Mesothelial cell of epicardium (in vitro differentiated cells): ENCODE data around the gene RTN1. TPM values are rescaled to one million over a fixed set of nuclear protein-coding genes. Genes with fewer than 3 reads are reported as not detected.
A peak's percentile ranks its signal among the peaks of the same experiment; 100 is the strongest.

Experiments
- DNase-seq, 2 experiments: peaks; one replicate each; pipeline ENCODE4 v3.0.0; 2021; ENCODE audit warnings: low spot score in 2 of 2; ENCODE audit not compliant: unreplicated experiment in 2 of 2
- H3K27ac Mint-ChIP-seq: 2 replicates; pipeline ENCODE4 v1.8.0; 2021; ENCODE audit warnings: mixed read lengths
- H3K27me3 Mint-ChIP-seq: 2 replicates; pipeline ENCODE4 v1.8.0; 2021; ENCODE audit warnings: low read depth, mixed read lengths
- H3K36me3 Mint-ChIP-seq: 2 replicates; pipeline ENCODE4 v1.8.0; 2021; ENCODE audit warnings: mixed read lengths
- H3K4me1 Mint-ChIP-seq: 2 replicates; pipeline ENCODE4 v1.8.0; 2021; ENCODE audit warnings: mixed read lengths
- H3K4me3 Mint-ChIP-seq: 2 replicates; pipeline ENCODE4 v1.8.0; 2021; ENCODE audit warnings: mild to moderate bottlenecking, moderate library complexity, mixed read lengths
- H3K9me3 Mint-ChIP-seq: 2 replicates; pipeline ENCODE4 v1.8.0; 2021; ENCODE audit warnings: mixed read lengths
- total RNA-seq: library from RNA; stranded (reverse); gene quantifications from 3 replicates; pipeline ENCODE4 v1.2.1, GENCODE V29; 2021
- TF ChIP-seq, protein P1 (sequence below): fragments of 200-600 bp; sonication (generic); IDR thresholded peaks from one replicate; pipeline ENCODE4 v1.5.0; 2021; ENCODE audit warnings: antibody characterized with exemption; ENCODE audit not compliant: unreplicated experiment

RTN1 gene
- total RNA-seq, 1 donor from 2014 or later: 0.78 TPM

DNA sequence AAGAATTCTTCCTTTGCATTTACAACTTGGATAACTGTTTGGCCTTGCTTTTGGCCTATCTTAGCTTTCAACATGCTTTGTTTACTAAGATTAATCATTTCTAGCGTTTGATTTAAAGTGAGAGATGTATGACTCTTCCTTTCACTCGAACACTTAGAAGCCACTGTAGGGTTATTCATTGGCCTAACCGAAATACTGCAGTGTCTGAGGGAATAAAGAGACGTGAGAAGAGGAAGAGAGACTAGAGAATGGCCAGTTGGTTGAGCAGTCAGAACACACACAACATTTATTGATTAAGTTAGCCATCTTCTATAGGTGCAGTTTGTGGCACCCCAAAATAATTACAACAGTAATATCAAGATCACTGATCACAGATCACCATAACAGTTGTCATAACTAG, 231.7 kb downstream of the RTN1 start:
- Mint-ChIP-seq H3K27ac (no peak overlapping the region), H3K4me3 (no peak overlapping the region)
- TF ChIP-seq, protein P1, sequence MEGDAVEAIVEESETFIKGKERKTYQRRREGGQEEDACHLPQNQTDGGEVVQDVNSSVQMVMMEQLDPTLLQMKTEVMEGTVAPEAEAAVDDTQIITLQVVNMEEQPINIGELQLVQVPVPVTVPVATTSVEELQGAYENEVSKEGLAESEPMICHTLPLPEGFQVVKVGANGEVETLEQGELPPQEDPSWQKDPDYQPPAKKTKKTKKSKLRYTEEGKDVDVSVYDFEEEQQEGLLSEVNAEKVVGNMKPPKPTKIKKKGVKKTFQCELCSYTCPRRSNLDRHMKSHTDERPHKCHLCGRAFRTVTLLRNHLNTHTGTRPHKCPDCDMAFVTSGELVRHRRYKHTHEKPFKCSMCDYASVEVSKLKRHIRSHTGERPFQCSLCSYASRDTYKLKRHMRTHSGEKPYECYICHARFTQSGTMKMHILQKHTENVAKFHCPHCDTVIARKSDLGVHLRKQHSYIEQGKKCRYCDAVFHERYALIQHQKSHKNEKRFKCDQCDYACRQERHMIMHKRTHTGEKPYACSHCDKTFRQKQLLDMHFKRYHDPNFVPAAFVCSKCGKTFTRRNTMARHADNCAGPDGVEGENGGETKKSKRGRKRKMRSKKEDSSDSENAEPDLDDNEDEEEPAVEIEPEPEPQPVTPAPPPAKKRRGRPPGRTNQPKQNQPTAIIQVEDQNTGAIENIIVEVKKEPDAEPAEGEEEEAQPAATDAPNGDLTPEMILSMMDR: no peak

DNA sequence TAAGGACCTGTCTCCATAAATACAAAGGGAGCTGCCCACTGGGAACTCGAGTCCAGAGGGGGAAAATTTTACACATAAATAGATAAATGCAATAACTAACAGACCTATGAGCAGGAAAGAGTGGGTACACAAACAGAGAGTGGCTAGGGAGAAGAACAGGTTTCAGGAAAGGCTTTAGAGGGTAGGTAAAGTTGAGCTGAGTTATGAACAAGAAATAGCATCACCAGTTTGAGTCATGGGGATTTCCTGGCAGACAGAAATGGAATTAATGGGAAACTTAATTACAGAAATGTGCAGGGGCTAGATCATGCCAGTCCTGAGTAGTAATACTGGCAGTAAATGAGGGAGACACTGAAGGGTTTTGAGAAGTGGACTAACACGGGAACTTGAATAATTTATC, 236.0 kb downstream of the RTN1 start:
- Mint-ChIP-seq H3K9me3 (peaks cover 33% of the 10 kb centered on the region), H3K4me3 (no peak overlapping the region), H3K4me1 (peaks cover 2% of the 10 kb centered on the region), H3K27me3 (peaks cover 52% of the 10 kb centered on the region), H3K36me3 (no peaks in the 10 kb centered on the region), H3K27ac (no peak overlapping the region)
- no peak for DNase-seq
- TF ChIP-seq, protein P1: no peak

More for the DNA sequence above, 231.7 kb downstream of the RTN1 start:
- H3K4me1 Mint-ChIP-seq: no peaks in the 10 kb centered on the region
- no peaks in the 10 kb centered on the region for H3K36me3 Mint-ChIP-seq
- H3K27me3 Mint-ChIP-seq: peaks cover 12% of the 10 kb centered on the region
- DNase-seq: no peak
- H3K9me3 Mint-ChIP-seq: peaks cover 53% of the 10 kb centered on the region

DNA sequence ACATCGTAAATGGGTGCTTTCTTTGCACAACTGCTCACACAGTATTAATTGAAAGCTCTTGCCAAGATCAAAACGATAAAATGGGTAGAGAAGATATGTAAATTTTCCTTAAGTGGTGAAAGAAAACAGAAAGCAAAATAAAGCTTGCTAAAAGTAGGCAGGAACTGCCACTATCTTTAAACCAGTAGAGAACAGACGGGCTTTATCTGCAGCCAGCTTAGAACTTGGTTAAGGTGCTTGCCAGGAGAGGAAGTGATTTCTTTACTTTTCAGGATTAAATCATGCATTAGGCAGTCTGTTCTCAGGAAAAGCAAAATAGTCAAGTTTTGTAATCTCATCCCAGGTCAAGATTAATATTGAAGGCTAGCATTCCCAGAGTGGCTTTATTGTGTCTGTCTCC, 237.1 kb downstream of the RTN1 start:
- Mint-ChIP-seq H3K4me1 (peaks cover 2% of the 10 kb centered on the region), H3K36me3 (no peaks in the 10 kb centered on the region), H3K27ac (no peak overlapping the region), H3K9me3 (peaks cover 27% of the 10 kb centered on the region), H3K4me3 (no peak overlapping the region), H3K27me3 (peaks cover 64% of the 10 kb centered on the region)
- TF ChIP-seq, protein P1: no peak
- no peak for DNase-seq

DNA sequence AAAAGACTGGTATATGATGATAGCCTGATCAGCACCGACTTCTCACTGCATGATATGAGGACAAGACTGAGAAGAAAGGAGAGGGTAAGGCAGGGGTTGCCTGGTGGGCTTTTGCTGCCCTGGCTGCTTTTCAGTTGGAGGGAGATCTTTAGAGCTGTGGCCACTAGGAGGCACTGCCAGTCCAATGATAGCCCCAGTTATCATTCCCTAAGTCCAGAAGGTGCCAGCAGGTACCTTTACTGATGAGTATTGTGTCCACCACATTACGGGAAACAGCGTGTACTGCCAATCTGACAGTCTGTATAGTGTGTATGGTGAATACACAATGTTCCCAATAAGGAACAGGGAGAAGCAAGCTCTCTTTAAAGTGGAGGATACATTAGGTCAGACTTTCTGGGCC, 238.2 kb downstream of the RTN1 start:
- Mint-ChIP-seq H3K36me3 (no peaks in the 10 kb centered on the region), H3K27ac (no peak overlapping the region), H3K9me3 (peaks cover 22% of the 10 kb centered on the region), H3K4me3 (no peak overlapping the region), H3K27me3 (peaks cover 75% of the 10 kb centered on the region), H3K4me1 (peaks cover 2% of the 10 kb centered on the region)
- TF ChIP-seq, protein P1: peak; percentile 22
- DNase-seq: no peak

DNA sequence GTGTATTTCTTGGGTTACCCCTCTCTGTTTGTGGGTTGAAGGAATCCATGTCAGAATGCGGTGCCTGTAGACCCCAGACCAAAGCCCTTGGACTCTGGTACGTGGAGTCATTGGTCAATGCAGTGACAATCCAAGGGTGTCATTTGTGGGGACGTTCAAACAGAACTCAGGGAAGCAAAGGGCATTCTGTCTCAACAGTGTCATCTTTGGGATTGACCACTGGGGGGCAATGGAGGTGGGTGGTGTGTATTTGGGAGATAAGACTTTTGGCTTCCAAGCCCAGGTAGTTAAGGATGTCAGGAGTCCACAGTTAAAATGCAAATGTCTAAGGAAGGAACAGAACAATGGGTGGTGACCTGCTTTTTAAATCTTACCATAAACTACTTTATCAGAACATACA, 239.3 kb downstream of the RTN1 start:
- no peak overlapping the region for H3K27ac Mint-ChIP-seq
- no peak for DNase-seq
- peak overlapping the region; percentile 23 for H3K4me3 Mint-ChIP-seq
- H3K27me3 Mint-ChIP-seq: peaks cover 86% of the 10 kb centered on the region
- H3K4me1 Mint-ChIP-seq: peaks cover 2% of the 10 kb centered on the region
- H3K9me3 Mint-ChIP-seq: peaks cover 15% of the 10 kb centered on the region
- no peaks in the 10 kb centered on the region for H3K36me3 Mint-ChIP-seq
- TF ChIP-seq, protein P1: peak; percentile 19
